H1 (cell line): ENCODE results near the gene MPIG6B. TPM values are rescaled to one million over a fixed set of nuclear protein-coding genes. Genes with fewer than 3 reads are reported as not detected.

Experiments used
- CBX5 ChIP-seq: fragments of 300-800, 300-1000 bp; sonication (generic); IDR thresholded peaks from 2 replicates; pipeline ENCODE4 v1.7.1; 2016; ENCODE audit warnings: antibody characterized with exemption, low read length, low read depth
- CHD2 ChIP-seq: IDR thresholded peaks from 2 replicates; pipeline ENCODE4 v1.6.1; 2012; ENCODE audit warnings: low read length, improper control_type of control experiment
- NRF1 ChIP-seq: IDR thresholded peaks from 2 replicates; pipeline ENCODE4 v1.6.1; 2011; ENCODE audit warnings: mild to moderate bottlenecking, low read depth, low read length, improper control_type of control experiment
- RFX5 ChIP-seq: IDR thresholded peaks from 2 replicates; pipeline ENCODE4 v1.6.1; 2011; ENCODE audit warnings: low read depth, low read length, improper control_type of control experiment, borderline replicate concordance
- SAP30 ChIP-seq: fragments of 300-600 bp; sonication (generic); IDR thresholded peaks from 2 replicates; pipeline ENCODE4 v1.7.1; 2012; ENCODE audit warnings: low read length, moderate library complexity, mild to moderate bottlenecking, inconsistent platforms; ENCODE audit not compliant: insufficient read depth, insufficient replicate concordance
- TCF12 ChIP-seq: IDR thresholded peaks from 2 replicates; pipeline ENCODE4 v1.6.1; 2011; ENCODE audit warnings: low read depth, mild to moderate bottlenecking, low read length
- polyA plus RNA-seq, 7 experiments: library from polyadenylated mRNA; depleted of rRNA in 3 of 7; stranded (reverse) in 5 of 7; unstranded in 2 of 7; fragments of >200 nt in 5 of 7; fragments of 200-250 nt in 2 of 7; gene quantifications; 1 replicate in 5 of 7; 2 replicates in 1 of 7; 4 replicates in 1 of 7; pipeline versions ENCODE4 v1.2.1 to v1.2.3, GENCODE V29; 2011 to 2013; ENCODE audit warnings: missing spikeins in 2 of 7, mixed read lengths in 2 of 7
- total RNA-seq: library from RNA; stranded (reverse); fragmentation: NEBNext Ultra II Directional; extraction: Animal tissue kit (Norgen Biotek cat#: 25700); gene quantifications from 2 replicates; pipeline ENCODE4 v1.2.1, GENCODE V29; 2021
- TF ChIP-seq, protein P1 (sequence below): IDR thresholded peaks from 2 replicates; pipeline ENCODE4 v1.6.1; 2011; ENCODE audit warnings: low read depth, mild to moderate bottlenecking, low read length; ENCODE audit not compliant: insufficient read depth
- TF ChIP-seq, protein P2 (sequence below): IDR thresholded peaks from 2 replicates; pipeline ENCODE4 v1.6.1; 2012; ENCODE audit warnings: inconsistent platforms

Gene MPIG6B
- total and polyA plus RNA-seq, 2 of the 8 experiments (the other 6 are each of a cell fraction or from before 2014, with no cell fraction given): 0.18 TPM; not detected in 1

DNA sequence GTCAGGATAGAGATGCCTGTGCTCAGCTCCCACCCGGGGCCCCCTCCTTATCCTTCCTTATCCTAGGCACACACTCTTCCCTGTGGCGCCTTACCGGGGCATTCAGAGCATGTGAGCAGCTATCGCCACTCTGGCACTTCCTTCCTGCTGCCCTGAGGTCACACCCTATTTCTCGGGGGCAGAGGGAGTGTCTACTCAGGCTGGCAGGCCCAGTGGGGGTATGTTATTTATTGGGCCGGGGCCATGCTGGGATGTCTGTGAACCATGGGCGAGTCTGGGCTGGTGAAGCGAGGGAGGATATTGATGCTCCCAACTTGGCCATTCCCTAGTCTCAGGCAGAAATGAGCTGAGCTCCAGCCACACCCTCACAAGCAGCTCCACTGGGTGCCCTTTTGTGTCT is 11.9 kb upstream of the MPIG6B start (continued):
- TF ChIP-seq CBX5: no peak
- TF ChIP-seq, protein P1, sequence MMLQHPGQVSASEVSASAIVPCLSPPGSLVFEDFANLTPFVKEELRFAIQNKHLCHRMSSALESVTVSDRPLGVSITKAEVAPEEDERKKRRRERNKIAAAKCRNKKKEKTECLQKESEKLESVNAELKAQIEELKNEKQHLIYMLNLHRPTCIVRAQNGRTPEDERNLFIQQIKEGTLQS: no peak
- no peak for TF ChIP-seq NRF1
- no peak for TF ChIP-seq TCF12
- TF ChIP-seq, protein P2, sequence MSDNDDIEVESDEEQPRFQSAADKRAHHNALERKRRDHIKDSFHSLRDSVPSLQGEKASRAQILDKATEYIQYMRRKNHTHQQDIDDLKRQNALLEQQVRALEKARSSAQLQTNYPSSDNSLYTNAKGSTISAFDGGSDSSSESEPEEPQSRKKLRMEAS: no peak
- no peak for TF ChIP-seq CHD2
- TF ChIP-seq RFX5: no peak
- TF ChIP-seq SAP30: no peak
